PFSK-1 (cell line): ENCODE data around the gene PTBP1.

ENCODE experiments used
- FOXP2 ChIP-seq: optimal IDR thresholded peaks from 2 replicates; pipeline ENCODE3; 2011; ENCODE audit warnings: borderline replicate concordance, control low read depth, inconsistent platforms; ENCODE audit not compliant: insufficient read depth; ENCODE audit errors: extremely low read length, extremely low read depth
- POLR2AphosphoS5 ChIP-seq: IDR thresholded peaks from 2 replicates; pipeline ENCODE4 v1.6.1; 2012; ENCODE audit warnings: low read depth, mild to moderate bottlenecking, control low read depth, low read length, moderate library complexity
- SIN3A ChIP-seq: IDR thresholded peaks from 2 replicates; pipeline ENCODE4 v1.6.1; 2012; ENCODE audit warnings: mild to moderate bottlenecking, low read length, moderate library complexity, borderline replicate concordance; ENCODE audit not compliant: insufficient read depth
- TAF1 ChIP-seq: IDR thresholded peaks from 2 replicates; pipeline ENCODE4 v1.6.1; 2012; ENCODE audit warnings: low read length, control low read depth, borderline replicate concordance; ENCODE audit not compliant: insufficient read depth
- TF ChIP-seq, protein P1 (sequence below), 2 experiments: IDR thresholded peaks; 2 replicates each; pipeline versions ENCODE4 v1.6.1 to v1.8.0; 2011 to 2012; ENCODE audit warnings: low read depth in 2 of 2, low read length in 2 of 2, control low read depth in 1 of 2, inconsistent platforms in 1 of 2, mild to moderate bottlenecking in 1 of 2, moderate library complexity in 1 of 2; ENCODE audit not compliant: insufficient read depth in 1 of 2

The PTBP1 gene

DNA sequence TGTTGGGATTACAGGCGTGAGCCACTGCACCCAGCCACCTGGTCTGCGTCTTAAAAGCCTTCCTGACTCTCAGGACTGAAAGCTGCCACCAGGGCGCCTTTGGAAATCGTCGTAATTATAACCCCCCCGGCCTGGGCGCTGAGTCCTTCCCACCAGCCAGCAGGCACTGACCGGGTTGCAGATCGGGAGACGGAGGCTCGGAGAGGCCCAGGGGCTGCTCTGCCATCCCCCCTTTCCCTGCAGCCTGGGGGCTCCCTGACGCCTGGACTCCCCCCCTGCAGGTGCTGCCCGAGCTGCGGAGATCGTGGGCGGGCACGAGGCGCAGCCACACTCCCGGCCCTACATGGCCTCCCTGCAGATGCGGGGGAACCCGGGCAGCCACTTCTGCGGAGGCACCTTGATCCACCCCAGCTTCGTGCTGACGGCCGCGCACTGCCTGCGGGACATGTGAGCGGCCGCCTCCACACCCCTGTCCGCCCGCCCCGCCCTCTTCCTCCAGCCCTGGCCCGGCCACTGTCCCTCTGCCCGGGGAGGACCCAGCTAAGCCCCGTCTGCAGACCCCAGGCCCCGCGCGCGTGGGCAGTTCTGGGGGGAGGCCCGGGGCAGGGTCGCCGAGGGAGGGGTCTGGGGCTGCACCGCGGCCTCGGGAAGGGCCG is 46.1 kb downstream of the PTBP1 start:
- TF ChIP-seq SIN3A (no peak), FOXP2 (no peak), POLR2AphosphoS5 (no peak), TAF1 (no peak)
- TF ChIP-seq, protein P1, sequence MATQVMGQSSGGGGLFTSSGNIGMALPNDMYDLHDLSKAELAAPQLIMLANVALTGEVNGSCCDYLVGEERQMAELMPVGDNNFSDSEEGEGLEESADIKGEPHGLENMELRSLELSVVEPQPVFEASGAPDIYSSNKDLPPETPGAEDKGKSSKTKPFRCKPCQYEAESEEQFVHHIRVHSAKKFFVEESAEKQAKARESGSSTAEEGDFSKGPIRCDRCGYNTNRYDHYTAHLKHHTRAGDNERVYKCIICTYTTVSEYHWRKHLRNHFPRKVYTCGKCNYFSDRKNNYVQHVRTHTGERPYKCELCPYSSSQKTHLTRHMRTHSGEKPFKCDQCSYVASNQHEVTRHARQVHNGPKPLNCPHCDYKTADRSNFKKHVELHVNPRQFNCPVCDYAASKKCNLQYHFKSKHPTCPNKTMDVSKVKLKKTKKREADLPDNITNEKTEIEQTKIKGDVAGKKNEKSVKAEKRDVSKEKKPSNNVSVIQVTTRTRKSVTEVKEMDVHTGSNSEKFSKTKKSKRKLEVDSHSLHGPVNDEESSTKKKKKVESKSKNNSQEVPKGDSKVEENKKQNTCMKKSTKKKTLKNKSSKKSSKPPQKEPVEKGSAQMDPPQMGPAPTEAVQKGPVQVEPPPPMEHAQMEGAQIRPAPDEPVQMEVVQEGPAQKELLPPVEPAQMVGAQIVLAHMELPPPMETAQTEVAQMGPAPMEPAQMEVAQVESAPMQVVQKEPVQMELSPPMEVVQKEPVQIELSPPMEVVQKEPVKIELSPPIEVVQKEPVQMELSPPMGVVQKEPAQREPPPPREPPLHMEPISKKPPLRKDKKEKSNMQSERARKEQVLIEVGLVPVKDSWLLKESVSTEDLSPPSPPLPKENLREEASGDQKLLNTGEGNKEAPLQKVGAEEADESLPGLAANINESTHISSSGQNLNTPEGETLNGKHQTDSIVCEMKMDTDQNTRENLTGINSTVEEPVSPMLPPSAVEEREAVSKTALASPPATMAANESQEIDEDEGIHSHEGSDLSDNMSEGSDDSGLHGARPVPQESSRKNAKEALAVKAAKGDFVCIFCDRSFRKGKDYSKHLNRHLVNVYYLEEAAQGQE (IDR thresholded peaks at IDR 0.05; ENCODE audit: insufficient read depth in 1 of 2, low read depth in 2 of 2, low read length in 2 of 2) = no peak

- TF ChIP-seq POLR2AphosphoS5 (no peak), SIN3A (no peak), FOXP2 (no peak), TAF1 (no peak)
- TF ChIP-seq, protein P1 (IDR thresholded peaks at IDR 0.05; ENCODE audit: insufficient read depth in 1 of 2, low read depth in 2 of 2, low read length in 2 of 2) = no peak
Measured at GRCh38 chr19:843836-844545, 46.7 kb downstream of the PTBP1 start.

GRCh38 chr19:844546-844971 is 47.3 kb downstream of the PTBP1 start:
- TF ChIP-seq POLR2AphosphoS5 (no peak), SIN3A (no peak), FOXP2 (no peak), TAF1 (no peak)
- TF ChIP-seq, protein P1 (IDR thresholded peaks at IDR 0.05; ENCODE audit: insufficient read depth in 1 of 2, low read depth in 2 of 2, low read length in 2 of 2) = no peak

GRCh38 chr19:845707-846521 is 48.7 kb downstream of the PTBP1 start:
- TF ChIP-seq SIN3A = no peak
- TF ChIP-seq POLR2AphosphoS5 = no peak
- TF ChIP-seq, protein P1 (IDR thresholded peaks at IDR 0.05; ENCODE audit: insufficient read depth in 1 of 2, low read depth in 2 of 2, low read length in 2 of 2) = no peak
- TF ChIP-seq TAF1 = no peak
- no peak for TF ChIP-seq FOXP2
